HEK293T (cell line): ENCODE data around the gene VPS37B.

ENCODE experiments used
- CTBP1 ChIP-seq: fragments of 450-650 bp; IDR thresholded peaks from 2 replicates; pipeline ENCODE4 v1.6.1; 2016; ENCODE audit warnings: borderline replicate concordance
- HDGF ChIP-seq: fragments of 450-650 bp; IDR thresholded peaks from 2 replicates; pipeline ENCODE4 v1.6.1; 2017; ENCODE audit warnings: antibody characterized with exemption, borderline replicate concordance
- LEF1 ChIP-seq: fragments of 450-650 bp; IDR thresholded peaks from 2 replicates; pipeline ENCODE4 v1.6.1; 2017; ENCODE audit warnings: mild to moderate bottlenecking, borderline replicate concordance
- SUZ12 ChIP-seq: fragments of 450-650 bp; IDR thresholded peaks from 2 replicates; pipeline ENCODE4 v1.6.1; 2016; ENCODE audit warnings: mild to moderate bottlenecking
- TARDBP ChIP-seq: fragments of 450-650 bp; IDR thresholded peaks from 2 replicates; pipeline ENCODE4 v1.6.1; 2016

DNA sequence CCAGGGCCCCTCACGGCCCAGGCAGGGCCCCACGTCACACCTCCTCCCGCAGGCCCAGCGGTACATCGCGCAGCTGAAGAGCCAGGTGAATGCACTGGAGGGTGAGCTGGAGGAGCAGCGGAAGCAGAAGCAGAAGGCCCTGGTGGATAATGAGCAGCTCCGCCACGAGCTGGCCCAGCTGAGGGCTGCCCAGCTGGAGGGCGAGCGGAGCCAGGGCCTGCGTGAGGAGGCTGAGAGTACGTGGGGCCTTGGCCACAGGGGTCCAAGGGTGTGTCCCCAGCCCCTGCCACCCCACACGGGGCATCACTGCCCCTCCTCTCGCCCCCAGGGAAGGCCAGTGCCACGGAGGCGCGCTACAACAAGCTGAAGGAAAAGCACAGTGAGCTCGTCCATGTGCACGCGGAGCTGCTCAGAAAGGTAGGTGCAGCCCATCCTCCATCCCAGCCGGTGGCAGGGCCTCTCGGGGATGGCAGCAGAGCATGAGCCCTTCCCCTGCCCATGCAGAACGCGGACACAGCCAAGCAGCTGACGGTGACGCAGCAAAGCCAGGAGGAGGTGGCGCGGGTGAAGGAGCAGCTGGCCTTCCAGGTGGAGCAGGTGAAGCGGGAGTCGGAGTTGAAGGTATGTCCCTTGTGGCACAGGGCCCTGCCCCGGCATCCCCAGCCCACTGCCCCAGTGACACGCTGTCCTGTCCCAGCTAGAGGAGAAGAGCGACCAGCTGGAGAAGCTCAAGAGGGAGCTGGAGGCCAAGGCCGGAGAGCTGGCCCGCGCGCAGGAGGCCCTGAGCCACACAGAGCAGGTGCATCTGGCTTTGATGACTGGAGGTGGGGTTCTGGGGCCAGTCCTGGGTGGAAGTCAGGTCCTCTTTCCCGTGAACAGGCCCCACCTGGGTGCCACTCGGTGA is 39.7 kb downstream of the VPS37B start:
- TF ChIP-seq LEF1 (no peak), TARDBP (no peak), SUZ12 (no peak), CTBP1 (no peak), HDGF (no peak)
